A673 (cell line): ENCODE measurements around the gene C19orf67. TPM values are rescaled to one million over a fixed set of nuclear protein-coding genes. Genes with fewer than 3 reads are reported as not detected.

Experiments used
- BruUV-seq: library from RNA; stranded (reverse); fragments of 400-500 nt; replicated peaks from 2 replicates; lab custom pipeline; 2021; lab: Mats Ljungman, UMichigan
- CTCF ChIA-PET: fragments of 300-600 bp; sonication (Branson Sonifier 250); formaldehyde crosslinking; loops from one replicate; lab custom pipeline; 2022; ENCODE audit warnings: antibody characterized with exemption; lab: Charles Lee
- POLR2A ChIA-PET: fragments of 300-600 bp; sonication (Branson Sonifier 250); formaldehyde crosslinking; loops from one replicate; lab custom pipeline; 2022; ENCODE audit warnings: antibody characterized with exemption; ENCODE audit not compliant: low non-redundant PET; lab: Charles Lee
- DNase-seq: peaks from one replicate; pipeline ENCODE4 v3.0.0-alpha.2; 2015; ENCODE audit warnings: low spot score
- H3K27ac ChIP-seq: fragments of 200-600 bp; sonication (generic); 2 replicates; pipeline ENCODE4 v1.5.1; 2016; ENCODE audit warnings: mixed run types, low read depth, mild to moderate bottlenecking, mixed read lengths, antibody characterized with exemption, low read length; ENCODE audit not compliant: poor library complexity, severe bottlenecking
- H3K27me3 ChIP-seq: fragments of 200-600 bp; sonication (generic); replicated peaks from 2 replicates; pipeline ENCODE4 v1.6.1; 2017; ENCODE audit warnings: mixed run types, low read depth, mild to moderate bottlenecking, mixed read lengths, antibody characterized with exemption, low read length; ENCODE audit not compliant: insufficient read depth, poor library complexity
- H3K36me3 ChIP-seq: fragments of 200-600 bp; sonication (generic); 2 replicates; pipeline ENCODE4 v1.6.1; 2016; ENCODE audit warnings: mixed run types, mild to moderate bottlenecking, mixed read lengths, antibody characterized with exemption, low read length; ENCODE audit not compliant: insufficient read depth, poor library complexity, severe bottlenecking
- H3K4me1 ChIP-seq: fragments of 200-600 bp; sonication (generic); 2 replicates; pipeline ENCODE4 v1.6.1; 2017; ENCODE audit warnings: mixed run types, mild to moderate bottlenecking, mixed read lengths, antibody characterized with exemption, low read length; ENCODE audit not compliant: insufficient read depth, poor library complexity, severe bottlenecking
- H3K4me3 ChIP-seq: fragments of 200-600 bp; sonication (generic); 2 replicates; pipeline ENCODE4 v1.5.1; 2016; ENCODE audit warnings: low read depth, mixed run types, mild to moderate bottlenecking, mixed read lengths, low read length; ENCODE audit not compliant: poor library complexity, severe bottlenecking
- H3K9me3 ChIP-seq: fragments of 200-600 bp; sonication (generic); 2 replicates; pipeline ENCODE4 v1.6.1; 2016; ENCODE audit warnings: mixed run types, low read depth, mild to moderate bottlenecking, mixed read lengths, antibody characterized with exemption, low read length; ENCODE audit not compliant: poor library complexity, severe bottlenecking
- CTCF ChIP-seq: fragments of 300-800, 200-600 bp; sonication (generic); conservative IDR thresholded peaks from 2 replicates; pipeline ENCODE4 v1.5.1; 2017; ENCODE audit warnings: low read depth, mild to moderate bottlenecking, antibody characterized with exemption, low read length, moderate library complexity, mixed read lengths
- EZH2 ChIP-seq: fragments of 200-600 bp; sonication (generic); IDR thresholded peaks from 2 replicates; pipeline ENCODE4 v1.6.1; 2017; ENCODE audit warnings: borderline replicate concordance, low read depth, mild to moderate bottlenecking, mixed read lengths, antibody characterized with exemption, low read length; ENCODE audit not compliant: poor library complexity, severe bottlenecking
- intact Hi-C: fragments of 100-400 bp; cut with micrococcal nuclease; formaldehyde crosslinking; loops from one replicate; pipeline ENCODE4 v1.10.0; 2022; ENCODE audit not compliant: unreplicated experiment
- total RNA-seq: library from RNA; stranded (reverse); gene quantifications from 2 replicates; pipeline ENCODE4 v1.2.3, GENCODE V29; 2021

The C19orf67 gene
- total RNA-seq, 1 experiment from 2014 or later = not detected

GRCh38 chr19:14117668-14118164, 32.1 kb upstream of the C19orf67 start, which contains the start of gene PRKACA:
TSS of gene PRKACA (minus strand) at chr19:14117762. CDS start at chr19:14117547, 215 bp downstream.
- Histone ChIP-seq H3K27me3 (no peaks in the 10 kb centered on the region), H3K4me1 (peaks cover 19% of the 10 kb centered on the region), H3K4me3 (peak within 1 kb of the TSS; percentile 78), H3K27ac (peak within 1 kb of the TSS; percentile 73), H3K36me3 (no peaks in the 10 kb centered on the region), H3K9me3 (no peaks in the 10 kb centered on the region)
- intact Hi-C loops = no loop called here
- no peak for TF ChIP-seq EZH2
- TF ChIP-seq CTCF = no peak
- DNase-seq = peak; percentile 100
- BruUV-seq = no TSS peak
- ChIA-PET CTCF (no interaction called here), POLR2A (interaction anchor here (0.5 kb wide), 1 partner anchor 1961 kb away, joined by 8 read pairs; no protein-coding TSS in a partner anchor)

DNA sequence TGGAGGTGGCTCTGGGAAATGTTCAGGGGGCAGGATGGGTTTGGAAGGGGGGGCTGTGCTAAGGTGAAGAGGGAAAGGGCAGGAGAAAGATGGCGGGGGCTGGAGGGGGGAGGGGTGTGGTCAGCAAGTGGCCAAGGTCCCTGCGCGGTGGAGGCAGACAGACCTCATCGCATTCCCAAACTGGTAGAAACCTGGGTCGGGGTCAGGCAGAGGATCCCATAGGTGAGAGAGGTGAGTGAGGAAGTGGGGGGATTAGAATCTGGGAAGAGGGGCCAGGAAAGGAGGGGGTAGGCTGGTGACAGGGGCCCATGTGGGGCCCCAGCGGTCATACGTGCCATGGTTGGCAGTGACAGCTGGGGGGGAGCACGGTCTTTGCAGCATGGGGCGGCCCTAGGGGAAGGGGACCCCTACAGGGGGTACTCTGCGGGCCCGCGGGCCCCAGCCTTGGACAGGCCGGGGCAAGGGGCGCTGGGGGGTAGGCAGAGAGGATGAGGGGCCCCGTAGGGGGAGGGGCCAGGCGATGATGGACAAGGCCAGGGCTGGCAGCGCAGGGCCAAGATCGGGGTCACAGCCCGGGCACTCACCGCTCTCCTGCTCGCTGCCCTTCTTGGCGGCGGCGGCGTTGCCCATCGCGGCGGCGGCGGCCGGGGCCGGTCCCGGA, 31.5 kb upstream of the C19orf67 start:
- H3K4me1 ChIP-seq = peaks cover 24% of the 10 kb centered on the region
- H3K27ac ChIP-seq = peak overlapping the region; percentile 59
- no peaks in the 10 kb centered on the region for H3K36me3 ChIP-seq
- no TSS peak for BruUV-seq
- intact Hi-C loops = no loop called here
- TF ChIP-seq CTCF (no peak), EZH2 (no peak)
- ChIA-PET POLR2A (no interaction called here), CTCF (no interaction called here)
- H3K27me3 ChIP-seq = no peaks in the 10 kb centered on the region
- peak overlapping the region; percentile 78 for H3K4me3 ChIP-seq
- H3K9me3 ChIP-seq = no peaks in the 10 kb centered on the region
- DNase-seq = no peak

DNA sequence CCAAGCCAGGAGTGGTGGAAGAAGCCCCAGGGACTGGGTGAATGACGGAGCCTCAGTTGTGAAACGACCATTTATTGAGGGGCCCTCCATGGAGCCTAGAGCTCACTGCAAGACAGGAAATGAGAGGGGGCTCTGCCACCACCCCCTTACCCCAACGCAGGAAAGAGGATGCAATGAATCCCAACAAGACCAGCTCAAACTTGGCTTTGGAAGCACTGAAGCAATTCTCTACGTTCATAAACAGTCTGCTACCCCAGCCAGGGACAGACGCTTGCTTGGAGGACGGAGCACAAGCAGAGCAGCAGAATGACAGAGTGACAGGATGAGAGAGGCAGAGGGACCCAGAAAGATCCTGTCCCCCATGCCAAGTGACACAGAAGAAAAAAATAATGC, 30.9 kb upstream of the C19orf67 start:
- TF ChIP-seq CTCF = no peak
- TF ChIP-seq EZH2 = no peak
- BruUV-seq = no TSS peak
- DNase-seq = no peak
- ChIA-PET POLR2A (no interaction called here), CTCF (no interaction called here)
- intact Hi-C loops = no loop called here
- H3K36me3 ChIP-seq = no peaks in the 10 kb centered on the region
- no peaks in the 10 kb centered on the region for H3K9me3 ChIP-seq
- peaks cover 24% of the 10 kb centered on the region for H3K4me1 ChIP-seq
- H3K27ac ChIP-seq = peak overlapping the region; percentile 14
- H3K27me3 ChIP-seq = no peaks in the 10 kb centered on the region
- peak overlapping the region; percentile 78 for H3K4me3 ChIP-seq
